CD4-positive, alpha-beta memory T cell (primary cell): Measurements from ENCODE around the gene KIAA0753. TPM values are rescaled to one million over a fixed set of nuclear protein-coding genes. Genes with fewer than 3 reads are reported as not detected.

ENCODE experiments used
- CTCF ChIA-PET: fragments of 350-600 bp; sonication (Branson Sonifier 250); formaldehyde crosslinking; loops from one replicate; lab custom pipeline; 2021; ENCODE audit warnings: inconsistent platforms; ENCODE audit not compliant: partially characterized antibody; lab: Charles Lee
- POLR2A ChIA-PET: fragments of 350-600 bp; sonication (Branson Sonifier 250); formaldehyde crosslinking; loops from one replicate; lab custom pipeline; 2021; ENCODE audit not compliant: partially characterized antibody; lab: Charles Lee
- DNase-seq, 5 donors: peaks; one replicate each; pipeline versions ENCODE4 v3.0.0 to v3.0.0-alpha.2; 2020 to 2022; ENCODE audit warnings: mixed read lengths in 1 of 5
- H3K27ac ChIP-seq: one replicate; pipeline ENCODE4 v1.7.0; 2013; ENCODE audit warnings: low read depth, low read length
- H3K27me3 ChIP-seq: 2 replicates; pipeline ENCODE4 v1.7.0; 2013; ENCODE audit warnings: mild to moderate bottlenecking, low read length, moderate library complexity; ENCODE audit not compliant: insufficient read depth
- H3K36me3 ChIP-seq: 2 replicates; pipeline ENCODE4 v1.7.0; 2013; ENCODE audit warnings: mild to moderate bottlenecking, low read length, moderate library complexity; ENCODE audit not compliant: insufficient read depth
- H3K4me1 ChIP-seq: 2 replicates; pipeline ENCODE4 v1.7.0; 2013; ENCODE audit warnings: mild to moderate bottlenecking, low read length, moderate library complexity; ENCODE audit not compliant: insufficient read depth
- H3K4me3 ChIP-seq, 2 donors: one replicate each; pipeline ENCODE4 v1.7.0; 2013; ENCODE audit warnings: low read length in 2 of 2, mild to moderate bottlenecking in 1 of 2
- H3K9me3 ChIP-seq, 2 donors: one replicate each; pipeline ENCODE4 v1.7.0; 2013; ENCODE audit warnings: low read length in 2 of 2, control low read depth in 1 of 2; ENCODE audit not compliant: control insufficient read depth in 1 of 2
- H3K27ac Mint-ChIP-seq, 7 donors: one replicate each; pipeline ENCODE4 v1.8.0; 2020 to 2021; ENCODE audit warnings: mixed read lengths in 7 of 7, mild to moderate bottlenecking in 6 of 7, inconsistent platforms in 3 of 7, moderate library complexity in 3 of 7
- H3K27me3 Mint-ChIP-seq, 2 donors: one replicate each; pipeline ENCODE4 v1.8.0; 2020 to 2021; ENCODE audit warnings: mixed read lengths in 2 of 2
- H3K36me3 Mint-ChIP-seq, 2 donors: one replicate each; pipeline ENCODE4 v1.8.0; 2020 to 2021; ENCODE audit warnings: mixed read lengths in 2 of 2, inconsistent platforms in 1 of 2, mild to moderate bottlenecking in 1 of 2
- H3K4me1 Mint-ChIP-seq, 4 donors: one replicate each; pipeline ENCODE4 v1.8.0; 2020 to 2021; ENCODE audit warnings: mixed read lengths in 4 of 4, mild to moderate bottlenecking in 1 of 4
- H3K4me3 Mint-ChIP-seq, 8 donors: one replicate each; pipeline ENCODE4 v1.8.0; 2020 to 2021; ENCODE audit warnings: mixed read lengths in 8 of 8, mild to moderate bottlenecking in 7 of 8, moderate library complexity in 6 of 8, inconsistent platforms in 3 of 8
- H3K9me3 Mint-ChIP-seq, 8 donors: one replicate each; pipeline ENCODE4 v1.8.0; 2020 to 2021; ENCODE audit warnings: mixed read lengths in 8 of 8, mild to moderate bottlenecking in 5 of 8, inconsistent platforms in 3 of 8, moderate library complexity in 1 of 8
- intact Hi-C: fragments of 100-400 bp; cut with micrococcal nuclease; formaldehyde crosslinking; loops from one replicate; pipeline ENCODE4 v1.15.1; 2023
- polyA plus RNA-seq, 2 donors: library from polyadenylated mRNA; unstranded; fragments of 300-500 nt; fragmentation: Illumina TruSeq; gene quantifications; one replicate each; pipeline ENCODE4 v1.2.3, GENCODE V29; 2021
- total RNA-seq, 2 experiments: library from RNA; stranded (reverse); gene quantifications; one replicate each; pipeline ENCODE4 v1.2.3, GENCODE V29; 2021

The KIAA0753 gene
- total and polyA plus RNA-seq, 4 experiments from 2014 or later, result 1.8 to 18.6 (median 9.5) TPM

GRCh38 chr17:6591599-6592158 is 48.8 kb downstream of the KIAA0753 start:
- no peak overlapping the region for H3K4me3 ChIP-seq
- H3K9me3 ChIP-seq, result no peaks in the 10 kb centered on the region
- no peaks in the 10 kb centered on the region for H3K27me3 ChIP-seq
- POLR2A ChIA-PET, result no interaction called here
- DNase-seq, result no peak
- Mint-ChIP-seq H3K4me1 (no peaks in the 10 kb centered on the region), H3K27ac (peak overlapping the region in 2 of 7 donors; percentile 15 to 64), H3K36me3 (peaks cover 75 to 82% of the 10 kb centered on the region in 2 donors), H3K9me3 (no peaks in the 10 kb centered on the region), H3K4me3 (no peak overlapping the region), H3K27me3 (no peaks in the 10 kb centered on the region)
- CTCF ChIA-PET, result no interaction called here
- no peak overlapping the region for H3K27ac ChIP-seq
- peaks cover 46% of the 10 kb centered on the region for H3K36me3 ChIP-seq
- intact Hi-C loops, result no loop called here
- H3K4me1 ChIP-seq, result no peaks in the 10 kb centered on the region

GRCh38 chr17:6589266-6589946 is 51.1 kb downstream of the KIAA0753 start:
- no peak for DNase-seq
- no peaks in the 10 kb centered on the region for H3K9me3 ChIP-seq
- CTCF ChIA-PET, result no interaction called here
- POLR2A ChIA-PET, result no interaction called here
- H3K27me3 ChIP-seq, result no peaks in the 10 kb centered on the region
- H3K36me3 Mint-ChIP-seq, result peaks cover 77 to 82% of the 10 kb centered on the region in 2 donors
- H3K4me3 ChIP-seq, result no peak overlapping the region
- H3K27ac Mint-ChIP-seq, result no peak overlapping the region
- no peaks in the 10 kb centered on the region for H3K4me1 ChIP-seq
- H3K27ac ChIP-seq, result no peak overlapping the region
- intact Hi-C loops, result no loop called here
- H3K36me3 ChIP-seq, result peaks cover 43% of the 10 kb centered on the region
- no peak overlapping the region for H3K4me3 Mint-ChIP-seq
- no peaks in the 10 kb centered on the region for H3K27me3 Mint-ChIP-seq
- no peaks in the 10 kb centered on the region for H3K4me1 Mint-ChIP-seq
- peaks cover 0 to 4% (median 0%) of the 10 kb centered on the region in 8 donors for H3K9me3 Mint-ChIP-seq

GRCh38 chr17:6588165-6588564 is 52.3 kb downstream of the KIAA0753 start:
- Mint-ChIP-seq H3K36me3 (peaks cover 80 to 84% of the 10 kb centered on the region in 2 donors), H3K27ac (no peak overlapping the region), H3K4me3 (peak overlapping the region in 1 of 8 donors; percentile 36), H3K4me1 (no peaks in the 10 kb centered on the region), H3K27me3 (no peaks in the 10 kb centered on the region), H3K9me3 (peaks cover 0 to 4% (median 0%) of the 10 kb centered on the region in 8 donors)
- Histone ChIP-seq H3K27ac (no peak overlapping the region), H3K36me3 (peaks cover 46% of the 10 kb centered on the region), H3K27me3 (no peaks in the 10 kb centered on the region), H3K9me3 (no peaks in the 10 kb centered on the region), H3K4me3 (no peak overlapping the region), H3K4me1 (no peaks in the 10 kb centered on the region)
- ChIA-PET CTCF (no interaction called here), POLR2A (no interaction called here)
- intact Hi-C loops, result no loop called here
- DNase-seq, result no peak

DNA sequence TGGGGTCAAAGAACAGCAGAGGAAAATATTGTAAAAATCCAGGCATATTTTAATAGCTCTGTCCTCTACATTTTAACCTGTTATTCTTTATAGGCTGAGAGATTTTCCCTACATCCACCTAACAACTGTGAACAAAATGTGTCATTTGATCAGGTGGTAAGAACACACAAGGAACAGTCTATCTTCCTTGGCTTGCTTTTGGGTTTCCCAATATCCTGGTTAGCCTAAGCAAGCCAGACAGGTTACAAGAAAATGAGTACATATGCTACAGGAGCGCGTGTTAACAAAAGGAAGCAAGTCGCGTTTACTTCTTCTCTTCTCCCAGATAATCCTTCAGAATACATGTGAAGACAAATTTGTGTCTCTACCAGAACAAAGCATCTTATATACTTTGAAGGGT is 53.2 kb downstream of the KIAA0753 start:
- intact Hi-C loops, result no loop called here
- Mint-ChIP-seq H3K36me3 (peaks cover 77 to 83% of the 10 kb centered on the region in 2 donors), H3K27ac (no peak overlapping the region), H3K4me1 (no peaks in the 10 kb centered on the region), H3K4me3 (no peak overlapping the region), H3K27me3 (no peaks in the 10 kb centered on the region), H3K9me3 (peaks cover 0 to 4% (median 0%) of the 10 kb centered on the region in 8 donors)
- peaks cover 47% of the 10 kb centered on the region for H3K36me3 ChIP-seq
- no peak for DNase-seq
- H3K4me3 ChIP-seq, result no peak overlapping the region
- ChIA-PET CTCF (no interaction called here), POLR2A (no interaction called here)
- H3K27ac ChIP-seq, result no peak overlapping the region
- H3K27me3 ChIP-seq, result no peaks in the 10 kb centered on the region
- H3K9me3 ChIP-seq, result no peaks in the 10 kb centered on the region
- no peaks in the 10 kb centered on the region for H3K4me1 ChIP-seq

- no peak overlapping the region for H3K4me3 ChIP-seq
- CTCF ChIA-PET, result no interaction called here
- no peaks in the 10 kb centered on the region for H3K4me1 Mint-ChIP-seq
- no peaks in the 10 kb centered on the region for H3K27me3 ChIP-seq
- peaks cover 58 to 70% of the 10 kb centered on the region in 2 donors for H3K36me3 Mint-ChIP-seq
- H3K27me3 Mint-ChIP-seq, result no peaks in the 10 kb centered on the region
- no peak for DNase-seq
- H3K36me3 ChIP-seq, result peaks cover 17% of the 10 kb centered on the region
- no peaks in the 10 kb centered on the region for H3K4me1 ChIP-seq
- intact Hi-C loops, result no loop called here
- H3K9me3 ChIP-seq, result no peaks in the 10 kb centered on the region
- no peak overlapping the region for H3K27ac Mint-ChIP-seq
- H3K9me3 Mint-ChIP-seq, result peaks cover 0 to 4% (median 0%) of the 10 kb centered on the region in 8 donors
- H3K27ac ChIP-seq, result no peak overlapping the region
- no peak overlapping the region for H3K4me3 Mint-ChIP-seq
- POLR2A ChIA-PET, result no interaction called here
These were observed 57.1 kb downstream of the KIAA0753 start for GRCh38 chr17:6583411-6583810.

- peaks cover 12% of the 10 kb centered on the region for H3K36me3 ChIP-seq
- H3K27me3 ChIP-seq, result no peaks in the 10 kb centered on the region
- ChIA-PET POLR2A (no interaction called here), CTCF (no interaction called here)
- Mint-ChIP-seq H3K4me1 (peaks cover 3 to 11% (median 8%) of the 10 kb centered on the region in 4 donors), H3K27me3 (no peaks in the 10 kb centered on the region), H3K4me3 (no peak overlapping the region), H3K9me3 (peaks cover 0 to under 1% (median 0%) of the 10 kb centered on the region in 8 donors), H3K36me3 (peaks cover 49 to 55% of the 10 kb centered on the region in 2 donors), H3K27ac (peak overlapping the region in 1 of 7 donors; percentile 24)
- no peak overlapping the region for H3K27ac ChIP-seq
- intact Hi-C loops, result no loop called here
- peaks cover 4% of the 10 kb centered on the region for H3K4me1 ChIP-seq
- no peak for DNase-seq
- no peak overlapping the region for H3K4me3 ChIP-seq
- no peaks in the 10 kb centered on the region for H3K9me3 ChIP-seq
These were observed 59.9 kb downstream of the KIAA0753 start for GRCh38 chr17:6580625-6581024.

DNA sequence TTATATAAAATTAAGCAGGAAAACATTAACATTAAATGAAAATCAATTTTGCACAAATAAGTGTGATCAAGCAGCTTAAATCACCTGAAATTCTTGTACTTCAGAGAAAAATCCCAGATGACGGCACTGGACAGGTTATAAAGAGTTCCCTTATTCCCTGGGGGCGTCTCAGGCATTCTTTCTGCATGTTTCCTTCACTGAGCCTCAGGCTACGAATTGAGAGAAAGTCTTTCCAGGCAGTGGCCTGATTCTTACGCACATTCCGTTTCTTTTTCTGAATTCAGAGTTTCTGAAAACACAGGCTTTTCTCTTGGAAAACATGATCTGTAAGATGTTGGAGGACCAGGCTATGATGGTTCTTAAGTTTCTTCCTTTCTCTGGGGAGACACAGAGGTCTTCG is 62.0 kb downstream of the KIAA0753 start:
- peak overlapping the region in 1 of 7 donors; percentile 20 for H3K27ac Mint-ChIP-seq
- H3K9me3 Mint-ChIP-seq, result peaks cover 0 to 2% (median 0%) of the 10 kb centered on the region in 8 donors
- Histone ChIP-seq H3K27me3 (no peaks in the 10 kb centered on the region), H3K4me1 (peaks cover 13% of the 10 kb centered on the region), H3K27ac (no peak overlapping the region), H3K36me3 (peaks cover 10% of the 10 kb centered on the region), H3K4me3 (no peak overlapping the region), H3K9me3 (no peaks in the 10 kb centered on the region)
- no peak for DNase-seq
- ChIA-PET POLR2A (no interaction called here), CTCF (no interaction called here)
- no peak overlapping the region for H3K4me3 Mint-ChIP-seq
- peaks cover 29 to 36% of the 10 kb centered on the region in 2 donors for H3K36me3 Mint-ChIP-seq
- H3K27me3 Mint-ChIP-seq, result no peaks in the 10 kb centered on the region
- H3K4me1 Mint-ChIP-seq, result peaks cover 9 to 28% (median 16%) of the 10 kb centered on the region in 4 donors
- intact Hi-C loops, result no loop called here
